GM10847 (cell line): ENCODE results near the gene CENPO.

ENCODE experiments used
- POLR2A ChIP-seq: IDR thresholded peaks from 2 replicates; pipeline ENCODE4 v1.6.1; 2011; ENCODE audit not compliant: insufficient read length; ENCODE audit errors: extremely low read depth

The CENPO gene, protein sequence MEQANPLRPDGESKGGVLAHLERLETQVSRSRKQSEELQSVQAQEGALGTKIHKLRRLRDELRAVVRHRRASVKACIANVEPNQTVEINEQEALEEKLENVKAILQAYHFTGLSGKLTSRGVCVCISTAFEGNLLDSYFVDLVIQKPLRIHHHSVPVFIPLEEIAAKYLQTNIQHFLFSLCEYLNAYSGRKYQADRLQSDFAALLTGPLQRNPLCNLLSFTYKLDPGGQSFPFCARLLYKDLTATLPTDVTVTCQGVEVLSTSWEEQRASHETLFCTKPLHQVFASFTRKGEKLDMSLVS

DNA sequence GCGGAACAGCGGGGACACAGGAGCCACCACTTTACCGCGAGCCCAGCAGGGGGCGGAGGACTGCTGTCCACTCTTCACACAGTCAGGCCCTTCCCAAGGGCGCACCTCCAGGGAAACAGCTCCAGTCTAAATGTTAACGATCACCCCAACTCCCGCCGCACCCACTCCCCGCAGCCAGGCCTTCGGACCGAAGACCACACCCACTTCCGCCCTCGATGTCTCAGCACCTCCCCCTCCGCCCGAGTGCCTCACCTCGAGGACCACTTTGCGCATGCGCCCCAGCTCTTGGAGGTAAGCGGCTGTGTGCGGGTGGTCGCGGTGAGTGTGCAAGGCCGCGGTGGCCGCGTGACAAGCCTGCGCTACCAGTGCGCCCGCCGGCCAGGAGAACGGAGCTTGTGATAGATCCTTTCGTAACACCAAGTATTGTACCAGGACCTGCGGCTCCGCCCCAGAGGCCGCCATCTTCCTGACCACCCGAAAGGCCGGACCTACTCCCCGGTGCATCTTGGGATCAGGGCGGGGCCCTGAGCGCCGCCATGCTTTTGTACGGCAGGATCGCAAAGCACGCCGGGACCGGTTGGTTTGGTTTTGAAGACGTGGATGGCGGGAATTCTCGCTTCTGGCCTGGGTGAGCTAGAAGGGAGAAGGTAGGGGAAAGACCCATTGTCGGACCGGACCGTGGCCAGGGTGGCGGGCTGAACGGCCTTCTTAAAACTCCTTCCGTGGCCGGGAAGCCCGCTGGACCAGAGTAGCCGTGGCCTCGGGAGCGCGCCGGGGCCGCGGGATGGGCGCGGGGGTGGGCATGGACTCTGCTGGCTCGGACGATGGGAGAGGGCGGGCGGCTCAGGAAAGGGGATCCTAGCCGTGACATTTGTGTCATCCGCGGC, at the start of gene CENPO, which contains the start of gene PTRHD1:
Gene CENPO (plus strand): TSS at position 552 of the 887 bp plus-strand sequence. CDS start 495 bp downstream, outside the sequence.
Gene PTRHD1 (minus strand): TSS at position 518 of the 887 bp plus-strand sequence. CDS start 14 bp downstream, at position 504.
- TF ChIP-seq POLR2A = peak; percentile 70

DNA sequence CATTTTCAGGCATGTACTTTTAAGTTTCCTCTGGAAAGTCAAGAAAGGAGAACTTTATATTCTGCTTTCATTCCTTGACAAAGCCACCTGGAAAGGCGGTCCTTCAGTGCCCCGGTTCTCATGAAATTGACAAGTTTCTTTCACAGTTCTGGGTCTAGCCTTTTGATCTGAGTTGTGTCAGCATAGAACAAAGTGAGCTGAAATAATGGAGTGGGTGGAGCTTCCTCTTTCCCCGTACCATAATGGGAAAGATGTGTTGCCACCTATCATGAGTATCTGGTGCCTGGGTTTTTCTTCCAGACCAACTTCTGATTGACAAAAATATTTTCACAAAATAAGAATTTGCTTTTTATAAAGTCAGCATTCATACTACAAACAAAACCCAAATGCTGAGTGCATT, 49.3 kb upstream of the CENPO start:
- TF ChIP-seq POLR2A = no peak

DNA sequence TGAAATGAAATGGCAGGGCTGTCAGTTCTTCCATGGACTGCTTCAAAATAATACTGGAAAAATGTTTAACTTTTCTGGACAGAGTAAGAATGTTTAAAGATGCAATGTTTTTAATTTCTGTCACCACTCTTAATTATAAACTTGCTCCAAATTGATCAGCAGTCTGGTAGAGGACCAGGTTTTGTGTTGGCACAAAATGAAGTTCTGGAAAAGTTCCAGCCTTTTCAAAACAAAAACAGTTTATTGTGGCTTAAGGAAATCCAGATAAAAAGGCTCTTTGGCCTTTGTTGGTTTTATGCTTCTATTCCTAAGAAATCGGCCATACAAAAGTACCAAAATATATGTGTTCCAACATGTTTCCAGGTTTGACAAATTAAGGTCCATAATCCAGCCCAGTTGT, 48.9 kb upstream of the CENPO start:
- no peak for TF ChIP-seq POLR2A

DNA sequence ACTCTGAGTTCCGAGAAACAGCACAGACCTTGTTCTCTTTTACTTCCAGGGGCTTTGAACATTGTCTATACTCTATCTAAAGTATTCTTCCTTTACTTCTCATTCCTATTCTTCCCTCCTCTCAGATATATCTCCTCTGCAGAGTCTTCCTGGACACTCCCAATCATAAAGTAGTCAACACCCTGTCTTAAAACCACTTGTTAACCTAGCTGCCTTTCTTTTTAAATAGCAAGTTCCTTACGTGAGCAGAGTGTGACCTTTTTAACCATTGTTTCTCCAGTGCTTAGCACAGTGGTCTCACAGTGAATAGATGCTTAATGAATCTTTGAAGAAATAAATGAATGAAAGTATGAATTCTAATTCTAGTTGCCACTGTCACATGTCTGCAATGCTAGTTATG, 47.4 kb upstream of the CENPO start:
- TF ChIP-seq POLR2A = no peak

DNA sequence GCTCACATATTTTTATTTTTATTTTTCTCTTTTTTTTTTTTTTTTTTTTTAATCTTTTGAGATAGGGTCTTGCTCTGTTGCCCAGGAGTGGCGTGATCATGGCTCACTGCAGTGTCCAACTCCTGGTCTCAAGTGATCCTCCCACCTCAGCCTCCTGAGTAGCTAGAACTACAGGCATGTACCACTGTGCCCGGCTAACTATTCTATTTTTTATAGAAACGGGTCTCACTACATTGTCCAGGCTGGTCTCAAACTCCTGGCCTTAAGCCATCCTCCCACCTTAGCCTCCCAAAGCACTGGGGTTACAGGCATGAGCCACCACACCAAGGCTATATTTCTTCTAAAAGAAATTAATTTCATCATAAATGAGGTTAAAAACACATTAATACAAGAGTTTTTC, 45.9 kb upstream of the CENPO start:
- no peak for TF ChIP-seq POLR2A

DNA sequence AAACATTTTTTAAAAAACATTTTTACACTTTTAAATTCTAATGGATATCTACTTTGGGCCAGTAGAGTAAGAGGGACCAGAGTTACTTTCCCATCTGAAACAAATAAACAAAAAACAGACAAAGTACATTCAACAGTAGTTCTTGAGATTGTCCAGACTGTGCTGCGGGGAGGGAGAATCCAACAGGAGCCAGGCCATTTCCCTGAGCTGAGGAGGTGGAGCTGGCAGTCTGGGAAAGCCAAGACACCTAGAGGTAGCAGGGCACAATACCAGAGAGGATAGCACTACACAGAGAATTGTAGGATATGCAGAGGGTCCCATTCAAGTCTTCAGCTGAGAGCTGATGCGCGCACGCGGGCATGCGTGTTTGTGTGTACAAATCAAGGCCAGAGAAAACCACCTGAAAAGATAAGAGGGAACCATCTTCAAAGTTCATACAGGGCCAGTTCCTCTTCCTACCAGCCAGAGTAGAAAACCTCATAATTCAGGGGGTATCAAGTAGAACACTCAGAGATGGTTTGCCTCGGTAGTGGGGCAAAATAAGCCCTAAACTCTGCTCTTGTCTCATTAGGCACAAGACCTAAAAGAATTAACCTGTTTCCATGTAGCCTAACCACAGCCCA, 44.0 kb upstream of the CENPO start:
- TF ChIP-seq POLR2A = no peak

DNA sequence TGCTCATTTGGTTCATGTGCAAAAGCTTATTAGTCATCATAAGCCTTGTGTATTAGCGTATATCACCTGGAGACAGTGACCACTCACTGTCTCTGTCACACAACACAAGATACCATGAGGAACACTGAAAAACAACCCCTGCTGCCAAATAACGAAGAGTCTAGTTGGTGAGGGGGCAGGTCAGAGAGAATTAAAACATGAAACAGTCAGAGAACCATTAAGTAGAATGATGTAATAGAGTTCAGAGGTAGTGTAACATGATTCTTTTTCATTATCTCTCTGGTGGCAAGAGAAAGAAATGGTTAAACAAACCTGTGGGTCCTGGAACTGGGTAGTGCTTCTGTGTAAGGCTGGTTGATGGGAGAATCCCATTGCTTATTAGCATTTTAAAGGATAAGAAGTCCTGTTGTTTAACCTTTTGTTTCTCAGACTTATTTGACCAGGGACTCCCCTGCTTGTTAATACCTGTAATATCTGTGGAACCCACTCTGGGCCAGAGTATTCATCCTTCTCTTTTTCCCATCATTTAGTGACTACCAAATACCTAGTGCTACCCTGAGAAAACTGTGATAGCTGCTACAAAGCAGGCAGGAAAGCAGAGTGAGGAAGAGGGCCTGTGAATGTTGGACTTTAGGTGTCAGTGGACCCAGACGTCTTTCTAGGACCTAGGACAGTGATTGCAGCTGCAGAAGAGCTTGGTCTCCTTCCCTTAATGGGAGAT, 38.1 kb upstream of the CENPO start:
- no peak for TF ChIP-seq POLR2A

DNA sequence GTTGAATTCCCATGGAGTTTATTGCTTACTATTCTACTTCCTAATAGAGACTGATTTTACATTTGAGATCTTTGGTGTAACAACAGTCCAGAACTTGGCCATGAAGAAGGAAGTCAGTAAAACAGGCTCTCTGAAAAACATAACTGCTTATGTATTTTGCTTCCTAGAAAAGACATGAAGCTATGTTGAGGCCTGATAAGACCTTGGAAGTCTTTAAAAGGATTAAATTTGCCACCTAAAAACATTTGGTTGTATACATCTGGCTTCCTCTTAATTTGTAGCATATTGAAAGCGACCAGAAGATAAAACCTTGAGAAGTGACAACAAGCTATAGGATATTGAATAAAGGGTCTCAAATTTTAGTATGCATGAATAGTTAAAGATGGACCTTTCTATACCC, 36.4 kb upstream of the CENPO start:
- TF ChIP-seq POLR2A = no peak

DNA sequence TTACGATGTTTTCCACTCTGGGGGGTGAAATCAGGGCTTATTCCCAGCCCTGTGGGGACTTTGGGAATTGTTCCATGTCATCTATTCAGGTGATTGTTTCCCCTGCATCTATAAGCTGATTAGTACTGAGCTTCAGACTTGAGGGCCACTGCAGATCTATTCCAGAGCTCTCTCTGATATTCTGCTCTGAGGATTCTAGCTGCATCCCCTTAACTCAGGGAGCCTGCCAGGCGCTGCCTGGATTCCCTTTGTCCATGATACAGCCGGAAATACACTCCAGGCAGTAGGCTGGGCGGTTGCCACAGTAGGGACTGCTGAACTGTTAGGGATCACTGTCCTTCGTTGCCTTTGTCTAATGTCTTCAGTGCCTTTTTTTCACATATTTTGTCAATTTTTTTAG, 31.4 kb upstream of the CENPO start:
- TF ChIP-seq POLR2A = no peak

DNA sequence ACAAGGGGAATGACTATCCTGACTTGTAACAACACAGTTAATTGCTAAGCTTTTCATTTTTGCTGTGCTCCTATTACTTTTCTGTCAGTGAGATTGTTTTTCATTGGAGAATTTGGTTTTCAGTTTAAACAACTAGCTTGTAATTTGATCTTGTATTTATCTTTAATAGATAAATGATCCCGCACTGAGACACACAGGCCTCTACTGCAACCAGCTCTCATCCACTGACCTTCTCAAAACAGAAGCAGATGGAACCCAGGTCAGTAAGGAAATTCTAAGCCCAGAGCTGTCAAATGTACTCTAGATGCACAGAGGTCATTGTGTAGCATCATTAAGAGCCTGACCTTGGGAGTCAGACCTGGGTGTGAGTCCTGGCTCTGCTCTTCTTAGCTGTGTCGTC, 30.7 kb upstream of the CENPO start:
- TF ChIP-seq POLR2A = no peak

DNA sequence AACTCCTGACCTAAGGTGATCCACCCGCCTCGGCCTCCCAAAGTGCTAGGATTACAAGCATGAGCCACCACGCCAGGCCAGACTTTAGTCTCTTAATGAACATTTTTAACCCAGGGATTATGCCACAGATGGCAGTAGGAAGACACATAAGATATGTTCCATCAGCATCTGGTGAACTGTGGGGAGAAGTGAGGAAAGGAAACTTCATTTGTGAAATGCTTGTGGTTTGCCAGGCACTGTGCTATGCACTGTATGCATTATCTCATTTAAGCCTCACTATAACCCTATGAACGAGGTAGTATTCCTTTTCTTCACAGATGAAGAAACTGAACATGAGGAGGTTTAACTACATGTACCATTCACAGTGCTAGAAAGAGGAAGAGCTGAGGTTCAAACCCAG, 29.4 kb upstream of the CENPO start:
- no peak for TF ChIP-seq POLR2A

DNA sequence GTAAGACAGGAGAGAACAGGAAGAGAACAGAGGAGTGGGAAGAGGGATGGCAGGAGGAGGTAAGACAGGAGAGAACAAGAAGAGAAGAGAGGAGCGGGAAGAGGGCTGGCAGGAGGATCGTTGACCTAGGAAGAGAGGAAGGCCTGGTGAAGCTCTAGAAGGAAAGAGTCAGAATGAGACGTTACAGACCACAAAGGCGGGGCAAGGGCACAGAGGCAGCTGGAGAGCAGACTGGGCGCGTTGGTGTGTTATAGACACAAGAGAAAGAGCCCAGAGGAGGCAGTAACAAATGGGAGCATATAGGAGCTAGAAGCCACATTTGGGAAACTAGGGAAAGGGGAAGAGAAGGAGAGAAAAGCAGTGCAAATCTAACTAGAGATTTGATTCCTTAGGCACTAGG, 26.6 kb upstream of the CENPO start:
- no peak for TF ChIP-seq POLR2A

DNA sequence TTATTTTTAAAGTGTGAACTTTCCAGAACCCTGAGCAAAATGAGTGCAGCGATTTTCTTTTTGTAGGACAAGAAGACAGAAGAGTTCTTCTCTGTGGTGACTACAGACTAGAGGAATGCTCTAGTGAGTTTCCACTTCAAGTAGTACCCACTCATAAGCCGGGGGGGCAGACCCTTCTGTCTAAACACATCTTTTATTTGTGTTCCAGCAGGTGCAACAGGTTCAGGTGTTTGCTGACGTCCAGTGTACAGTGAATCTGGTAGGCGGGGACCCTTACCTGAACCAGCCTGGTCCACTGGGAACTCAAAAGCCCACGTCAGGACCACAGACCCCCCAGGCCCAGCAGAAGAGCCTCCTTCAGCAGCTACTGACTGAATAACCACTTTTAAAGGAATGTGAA, 25.2 kb upstream of the CENPO start:
- no peak for TF ChIP-seq POLR2A

DNA sequence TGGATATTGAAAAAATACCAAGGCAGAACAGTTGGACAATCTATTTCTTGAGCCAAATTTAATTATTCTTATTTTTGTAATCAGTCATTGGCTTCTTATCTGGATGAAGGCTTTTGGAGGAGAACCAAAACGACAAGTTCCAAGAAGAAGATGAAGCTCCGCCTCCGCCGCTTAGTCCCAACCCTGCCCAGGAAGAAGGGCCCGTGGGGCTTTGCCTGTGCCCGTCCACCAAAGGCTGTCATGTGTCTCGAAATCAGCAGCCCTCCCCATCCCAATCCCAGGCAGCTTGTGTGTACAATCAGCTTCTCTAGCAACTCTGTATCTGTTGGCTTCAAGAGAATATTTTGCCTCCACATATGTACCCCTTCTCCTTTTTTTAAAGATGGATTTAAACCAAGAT, 24.6 kb upstream of the CENPO start:
- no peak for TF ChIP-seq POLR2A

DNA sequence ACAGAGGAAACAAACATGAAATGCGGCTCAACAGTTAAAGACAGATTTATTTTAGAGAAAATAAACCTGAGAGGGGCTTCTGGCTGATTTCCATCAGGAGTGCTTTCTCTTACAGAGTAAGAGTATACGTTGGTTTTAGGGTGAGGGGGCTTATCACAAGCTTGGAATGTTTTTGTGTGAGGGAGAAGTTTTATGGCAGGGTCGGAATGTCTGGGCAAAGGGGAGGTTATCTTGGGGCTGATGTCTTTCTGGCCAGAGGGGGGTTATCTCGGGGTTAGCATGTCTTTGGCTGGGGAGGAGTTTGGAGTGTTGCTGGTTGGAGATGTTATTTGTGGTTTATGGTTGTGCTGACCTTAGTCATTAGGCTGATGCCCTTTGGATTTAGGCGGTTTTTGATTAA, 22.2 kb upstream of the CENPO start:
- no peak for TF ChIP-seq POLR2A

DNA sequence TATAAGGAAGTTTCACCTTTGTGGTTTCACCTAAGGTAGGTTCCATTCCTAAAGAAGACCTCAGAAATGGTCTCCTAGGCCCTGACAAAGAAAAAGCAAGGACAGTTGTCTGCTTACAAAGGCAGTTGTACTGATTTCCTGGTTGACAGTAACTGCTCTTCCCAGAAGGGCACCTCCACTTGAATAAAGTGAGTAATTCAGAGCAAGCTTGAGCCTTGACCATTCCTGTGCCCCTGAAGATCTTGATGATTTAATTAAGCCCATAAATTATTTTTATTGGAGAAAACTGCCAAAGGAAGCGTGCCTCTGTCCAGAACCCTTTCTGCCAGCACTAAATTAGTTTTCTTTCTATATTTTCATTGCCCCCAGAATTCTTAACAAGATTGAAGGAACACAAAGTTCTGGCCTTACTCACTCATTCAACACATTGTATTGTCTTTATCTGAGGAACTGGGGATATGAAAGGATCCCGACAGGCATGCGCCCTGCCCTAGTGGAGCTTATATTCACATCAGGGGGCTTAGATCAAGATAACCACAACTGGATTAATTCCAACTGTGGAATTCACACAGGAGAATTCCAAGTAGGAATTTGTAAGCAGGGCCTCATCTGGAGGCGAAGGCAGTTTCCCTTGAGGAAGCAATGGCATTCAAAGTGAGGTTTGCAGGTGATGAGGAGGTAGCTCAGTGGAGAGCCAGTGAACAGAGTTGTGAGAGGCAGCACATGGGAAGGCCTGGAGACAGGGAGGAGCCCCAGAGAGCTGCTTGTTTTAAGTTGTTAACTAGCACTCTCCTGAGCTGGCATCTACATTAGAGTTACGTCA, 21.2 kb upstream of the CENPO start:
- no peak for TF ChIP-seq POLR2A
